ENCODE data around the gene ALX3.
A peak's percentile ranks its signal among the peaks of the same experiment; 100 is the strongest.

ALX3 gene

DNA sequence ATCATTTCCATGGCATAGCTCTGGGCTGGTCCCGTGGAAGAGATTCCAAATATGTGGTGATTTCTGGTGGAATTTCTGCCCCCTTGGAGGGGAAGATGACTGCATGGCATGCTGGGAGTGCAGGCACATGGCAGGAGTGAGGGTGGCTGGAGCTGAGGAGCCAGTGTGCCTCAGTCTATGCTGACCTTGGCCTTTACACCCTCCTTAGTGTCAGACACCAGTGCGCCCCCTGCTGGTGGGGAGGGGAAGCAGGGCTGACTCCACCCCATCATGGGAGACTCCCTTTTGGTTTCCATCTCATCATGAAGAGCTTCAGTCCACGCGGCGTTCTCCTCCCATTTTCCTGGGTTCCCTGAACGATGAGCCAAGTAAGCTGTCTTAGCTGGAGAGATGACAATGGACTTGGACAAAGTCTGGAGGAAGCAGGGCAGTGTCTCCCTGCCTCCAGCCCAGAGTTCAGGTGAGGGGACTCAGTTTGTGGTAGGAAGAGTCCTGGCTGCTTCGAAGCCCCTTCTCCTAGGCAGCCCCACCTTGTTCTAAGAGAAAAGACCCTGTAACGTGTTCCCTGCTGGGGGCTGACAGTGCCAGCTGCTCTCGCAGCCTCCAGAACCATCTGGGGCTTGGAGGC lies 10.3 kb downstream of the ALX3 start:
- DNase-seq (ENCODE audit: low read depth): peak; percentile 35
- TF ChIP-seq, protein P1, sequence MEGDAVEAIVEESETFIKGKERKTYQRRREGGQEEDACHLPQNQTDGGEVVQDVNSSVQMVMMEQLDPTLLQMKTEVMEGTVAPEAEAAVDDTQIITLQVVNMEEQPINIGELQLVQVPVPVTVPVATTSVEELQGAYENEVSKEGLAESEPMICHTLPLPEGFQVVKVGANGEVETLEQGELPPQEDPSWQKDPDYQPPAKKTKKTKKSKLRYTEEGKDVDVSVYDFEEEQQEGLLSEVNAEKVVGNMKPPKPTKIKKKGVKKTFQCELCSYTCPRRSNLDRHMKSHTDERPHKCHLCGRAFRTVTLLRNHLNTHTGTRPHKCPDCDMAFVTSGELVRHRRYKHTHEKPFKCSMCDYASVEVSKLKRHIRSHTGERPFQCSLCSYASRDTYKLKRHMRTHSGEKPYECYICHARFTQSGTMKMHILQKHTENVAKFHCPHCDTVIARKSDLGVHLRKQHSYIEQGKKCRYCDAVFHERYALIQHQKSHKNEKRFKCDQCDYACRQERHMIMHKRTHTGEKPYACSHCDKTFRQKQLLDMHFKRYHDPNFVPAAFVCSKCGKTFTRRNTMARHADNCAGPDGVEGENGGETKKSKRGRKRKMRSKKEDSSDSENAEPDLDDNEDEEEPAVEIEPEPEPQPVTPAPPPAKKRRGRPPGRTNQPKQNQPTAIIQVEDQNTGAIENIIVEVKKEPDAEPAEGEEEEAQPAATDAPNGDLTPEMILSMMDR (IDR thresholded peaks at IDR 0.05; ENCODE audit: low read length, missing control alignments): peak; percentile 78
- no peak overlapping the region for H3K4me3 ChIP-seq (replicated peaks; ENCODE audit: low read depth, low read length)

DNA sequence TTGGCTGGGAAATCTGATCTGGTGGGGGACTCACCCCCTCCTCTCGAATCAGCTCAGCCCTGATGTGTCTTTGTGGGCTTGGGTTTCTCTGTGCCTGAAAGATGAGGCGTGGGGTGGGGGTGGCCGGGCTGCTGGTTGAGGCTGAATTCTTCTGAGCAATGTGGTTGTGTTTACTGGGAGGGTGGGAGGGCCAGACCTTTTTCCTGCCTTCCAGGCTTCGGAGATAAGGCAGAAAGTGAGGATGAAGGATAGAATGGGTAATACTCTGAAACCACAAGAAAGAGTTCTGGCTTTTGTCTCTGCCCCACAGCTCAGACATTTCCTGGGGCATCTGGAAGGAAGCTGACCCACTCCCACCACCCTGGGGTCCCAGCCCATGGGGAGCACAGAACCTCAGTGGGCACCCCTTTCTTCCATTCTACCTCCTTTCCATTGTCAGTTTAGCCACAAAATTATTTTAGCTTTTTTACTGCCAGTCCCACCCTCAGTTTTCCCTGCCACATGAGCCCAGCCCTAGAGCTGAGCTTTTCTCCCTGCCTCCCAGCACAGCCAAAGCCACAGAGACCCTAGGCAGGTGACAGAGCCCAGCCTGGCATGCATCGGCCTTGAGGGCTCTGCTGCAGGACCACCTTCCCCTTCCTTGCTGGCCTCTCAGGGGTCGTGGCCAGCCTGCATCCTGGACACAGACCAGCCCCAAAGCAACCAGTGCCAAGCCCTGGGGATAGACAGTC lies 11.2 kb downstream of the ALX3 start:
- TF ChIP-seq, protein P1 (IDR thresholded peaks at IDR 0.05; ENCODE audit: low read length, missing control alignments): no peak
- no peak for DNase-seq (ENCODE audit: low read depth)
- no peak overlapping the region for H3K4me3 ChIP-seq (replicated peaks; ENCODE audit: low read depth, low read length)

DNA sequence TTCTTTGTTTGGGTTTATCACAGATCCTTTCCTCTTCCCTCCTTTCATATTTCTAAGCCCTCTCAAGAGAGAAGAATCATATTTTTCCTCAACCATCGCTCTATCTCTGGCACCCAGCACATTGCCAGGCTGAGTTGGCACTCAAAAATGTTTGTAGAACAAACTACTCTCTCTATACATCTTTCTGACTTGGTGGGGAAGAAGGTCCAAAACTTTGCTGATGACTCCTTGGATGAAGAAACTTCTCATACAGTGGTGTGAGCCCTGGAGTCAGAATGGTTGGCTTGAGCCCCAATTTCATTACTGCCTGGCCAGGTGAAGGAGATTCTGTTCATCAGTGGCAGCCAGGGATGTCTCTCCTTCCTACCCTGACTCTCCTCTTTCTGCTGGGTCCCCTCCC lies 11.9 kb downstream of the ALX3 start:
- DNase-seq (ENCODE audit: low read depth): no peak
- TF ChIP-seq, protein P1 (IDR thresholded peaks at IDR 0.05; ENCODE audit: low read length, missing control alignments): no peak
- no peak overlapping the region for H3K4me3 ChIP-seq (replicated peaks; ENCODE audit: low read depth, low read length)

DNA sequence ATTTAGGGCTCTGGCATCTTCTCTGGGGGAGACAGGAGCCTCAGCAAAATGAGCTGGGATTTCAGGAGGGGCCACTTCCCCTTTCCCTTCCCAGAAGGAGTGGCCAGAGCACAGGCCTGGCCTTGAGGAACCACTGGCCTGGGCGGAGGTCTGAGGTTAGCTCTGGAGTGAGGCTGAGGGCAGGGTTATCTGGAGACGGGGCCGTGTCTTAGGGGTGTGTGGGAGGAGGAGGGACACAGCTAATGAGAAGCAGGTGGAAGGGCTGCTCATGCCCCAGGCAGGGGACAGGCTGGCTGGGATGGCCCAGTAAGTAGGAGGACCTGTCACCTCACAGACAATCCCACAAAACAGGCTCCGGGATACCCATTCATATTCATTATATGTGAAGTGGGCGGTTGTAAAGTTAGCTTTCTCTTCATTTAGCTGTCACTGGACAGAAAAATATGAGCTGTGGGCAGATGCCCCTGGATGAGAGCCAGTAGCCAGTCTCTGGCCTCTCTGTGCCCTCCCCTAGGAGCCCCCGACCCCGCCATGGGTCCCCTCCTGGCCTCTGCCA lies 12.4 kb downstream of the ALX3 start:
- H3K4me3 ChIP-seq (replicated peaks; ENCODE audit: low read depth, low read length): no peak overlapping the region
- DNase-seq (ENCODE audit: low read depth): no peak
- TF ChIP-seq, protein P1 (IDR thresholded peaks at IDR 0.05; ENCODE audit: low read length, missing control alignments): no peak

DNA sequence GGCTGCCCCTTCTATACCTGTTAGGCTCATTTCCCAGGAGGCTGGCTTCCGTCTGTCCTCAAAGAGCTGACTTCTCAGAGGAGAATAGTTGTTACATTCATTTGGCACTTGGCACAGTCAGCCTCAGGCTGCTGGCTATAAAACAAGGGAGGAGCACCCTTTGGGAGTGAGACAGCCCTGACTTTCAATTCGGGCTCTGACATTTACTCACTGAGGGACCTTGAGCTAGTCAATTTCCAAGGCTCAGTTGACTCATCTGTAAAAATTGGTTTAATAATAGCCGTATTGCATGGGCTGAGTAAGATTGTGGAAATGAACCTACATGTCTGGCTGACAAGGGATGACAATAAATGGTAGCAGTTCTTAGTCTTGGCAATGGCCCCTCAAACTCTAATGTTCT lies 13.7 kb downstream of the ALX3 start:
- TF ChIP-seq, protein P1 (IDR thresholded peaks at IDR 0.05; ENCODE audit: low read length, missing control alignments): no peak
- DNase-seq (ENCODE audit: low read depth): peak; percentile 30
- no peak overlapping the region for H3K4me3 ChIP-seq (replicated peaks; ENCODE audit: low read depth, low read length)

DNA sequence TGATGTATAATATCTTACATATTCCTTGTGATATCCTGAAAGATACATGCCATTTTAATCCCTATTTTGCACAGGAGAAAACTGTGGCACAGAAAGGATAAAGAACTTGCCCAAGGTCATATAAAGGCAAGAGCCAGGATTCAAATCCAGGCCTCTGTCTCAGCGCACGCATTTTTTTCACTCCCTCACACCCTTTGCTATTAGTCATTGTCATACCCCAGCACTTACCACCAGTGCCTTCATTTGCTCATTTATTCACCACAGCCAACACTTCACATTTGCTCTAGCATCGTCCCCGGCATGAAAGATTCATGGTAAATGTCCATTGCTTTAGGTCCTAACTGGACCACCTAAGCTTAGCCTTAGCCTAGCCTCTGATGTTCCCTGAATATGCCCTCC lies 14.2 kb downstream of the ALX3 start:
- no peak for DNase-seq (ENCODE audit: low read depth)
- TF ChIP-seq, protein P1 (IDR thresholded peaks at IDR 0.05; ENCODE audit: low read length, missing control alignments): no peak
- H3K4me3 ChIP-seq (replicated peaks; ENCODE audit: low read depth, low read length): no peak overlapping the region

All from fibroblast of pulmonary artery (primary cell).